NCI-H460 (cell line): ENCODE results near the gene QDPR. TPM values are rescaled to one million over a fixed set of nuclear protein-coding genes. Genes with fewer than 3 reads are reported as not detected.
A peak's percentile ranks its signal among the peaks of the same experiment; 100 is the strongest.

ENCODE experiments used
- DNase-seq: peaks from one replicate; pipeline ENCODE4 v3.0.0-alpha.2; 2016; ENCODE audit warnings: low read depth; ENCODE audit errors: extremely low read depth
- total RNA-seq: library from RNA; depleted of rRNA; stranded (reverse); fragments of >200 nt; shearing (Covaris generic); gene quantifications from 2 replicates; pipeline ENCODE4 v1.2.3, GENCODE V29; 2014

QDPR gene
- total RNA-seq, 1 experiment from 2014 or later, result 4.8 TPM

GRCh38 chr4:17531538-17532285 is 19.8 kb upstream of the QDPR start:
- DNase-seq, result no peak

GRCh38 chr4:17528551-17529165 is 16.8 kb upstream of the QDPR start:
- no peak for DNase-seq

- no peak for DNase-seq
Observed at GRCh38 chr4:17526695-17527477, 15.0 kb upstream of the QDPR start.

GRCh38 chr4:17523662-17524061 is 11.8 kb upstream of the QDPR start:
- DNase-seq, result no peak

GRCh38 chr4:17521595-17521994 is 9.7 kb upstream of the QDPR start:
- no peak for DNase-seq

- no peak for DNase-seq
Observed at GRCh38 chr4:17517664-17518063, 5.8 kb upstream of the QDPR start.

- no peak for DNase-seq
Observed at GRCh38 chr4:17516980-17517379, 5.1 kb upstream of the QDPR start.

GRCh38 chr4:17515445-17516407 is 3.8 kb upstream of the QDPR start:
- no peak for DNase-seq

- DNase-seq, result no peak
Observed at GRCh38 chr4:17514865-17515264, 3.0 kb upstream of the QDPR start, which contains the start of gene CLRN2. Gene CLRN2 (plus strand): TSS chr4:17515165. CDS start chr4:17515267, 102 bp downstream.

GRCh38 chr4:17512973-17513665 is 1.2 kb upstream of the QDPR start:
- DNase-seq, result no peak

- no peak for DNase-seq
Observed at GRCh38 chr4:17511509-17511949, 361 bp downstream of the QDPR start.

- DNase-seq, result no peak
Observed at GRCh38 chr4:17511051-17511450, 839 bp downstream of the QDPR start.

GRCh38 chr4:17510582-17510981 is 1.3 kb downstream of the QDPR start:
- DNase-seq, result no peak

- no peak for DNase-seq
Observed at GRCh38 chr4:17504081-17504480, 7.8 kb downstream of the QDPR start.

GRCh38 chr4:17502756-17503155 is 9.1 kb downstream of the QDPR start:
- DNase-seq, result no peak

- DNase-seq, result no peak
Observed at GRCh38 chr4:17500574-17500973, 11.3 kb downstream of the QDPR start.

GRCh38 chr4:17497890-17498523 is 13.9 kb downstream of the QDPR start:
- no peak for DNase-seq

- peak; percentile 27 for DNase-seq
Observed at GRCh38 chr4:17494258-17495190, 17.4 kb downstream of the QDPR start.
